ENCODE data around the gene ARL5A.

Gene ARL5A

DNA sequence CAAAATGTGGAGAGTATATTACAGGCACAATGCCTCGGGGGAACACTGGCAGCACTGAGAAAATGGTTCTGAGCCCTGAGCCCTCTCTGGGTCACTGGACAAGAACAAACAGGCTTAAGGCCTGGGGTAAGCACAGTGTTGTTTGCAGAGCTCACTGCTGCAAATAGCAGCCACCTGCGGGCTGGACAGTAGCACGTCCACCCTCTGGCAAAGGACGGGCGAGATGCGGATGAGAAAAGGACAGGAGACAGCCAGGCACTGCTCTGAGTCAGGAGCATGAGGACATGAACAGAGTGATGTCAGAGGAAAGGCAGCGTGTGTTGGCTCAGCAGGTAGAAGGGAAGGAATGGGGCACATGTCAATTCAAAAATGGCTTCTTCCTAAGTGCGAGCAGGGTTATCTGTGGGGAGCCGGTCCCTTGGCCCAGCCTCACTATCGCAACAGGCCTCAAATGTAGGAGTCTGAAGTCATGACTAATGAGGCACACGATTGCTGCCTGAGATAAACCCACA lies 68.0 kb downstream of the ARL5A start:
- DNase-seq (ENCODE audit: extremely low read depth, low read depth): no peak

DNA sequence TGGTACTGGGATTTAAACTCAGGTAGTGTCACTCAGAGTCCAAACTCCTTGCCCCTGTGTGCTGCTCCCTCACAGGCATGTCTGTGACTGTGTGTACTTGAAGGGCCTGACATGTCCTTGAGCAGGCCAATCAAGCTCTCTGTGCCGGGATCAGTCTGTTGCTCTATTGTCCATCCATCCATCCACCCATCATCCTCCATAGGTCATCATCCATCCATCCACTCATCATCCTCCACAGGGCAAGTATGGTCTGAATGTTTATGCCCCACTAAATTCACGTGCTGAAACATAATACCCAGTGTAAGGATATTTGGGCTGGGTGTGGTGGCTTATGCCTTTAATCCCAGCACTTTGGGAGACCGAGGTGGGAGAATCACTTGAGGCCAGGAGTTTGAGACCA lies 69.5 kb downstream of the ARL5A start:
- DNase-seq (ENCODE audit: extremely low read depth, low read depth): no peak
- TF ChIP-seq, protein P1, sequence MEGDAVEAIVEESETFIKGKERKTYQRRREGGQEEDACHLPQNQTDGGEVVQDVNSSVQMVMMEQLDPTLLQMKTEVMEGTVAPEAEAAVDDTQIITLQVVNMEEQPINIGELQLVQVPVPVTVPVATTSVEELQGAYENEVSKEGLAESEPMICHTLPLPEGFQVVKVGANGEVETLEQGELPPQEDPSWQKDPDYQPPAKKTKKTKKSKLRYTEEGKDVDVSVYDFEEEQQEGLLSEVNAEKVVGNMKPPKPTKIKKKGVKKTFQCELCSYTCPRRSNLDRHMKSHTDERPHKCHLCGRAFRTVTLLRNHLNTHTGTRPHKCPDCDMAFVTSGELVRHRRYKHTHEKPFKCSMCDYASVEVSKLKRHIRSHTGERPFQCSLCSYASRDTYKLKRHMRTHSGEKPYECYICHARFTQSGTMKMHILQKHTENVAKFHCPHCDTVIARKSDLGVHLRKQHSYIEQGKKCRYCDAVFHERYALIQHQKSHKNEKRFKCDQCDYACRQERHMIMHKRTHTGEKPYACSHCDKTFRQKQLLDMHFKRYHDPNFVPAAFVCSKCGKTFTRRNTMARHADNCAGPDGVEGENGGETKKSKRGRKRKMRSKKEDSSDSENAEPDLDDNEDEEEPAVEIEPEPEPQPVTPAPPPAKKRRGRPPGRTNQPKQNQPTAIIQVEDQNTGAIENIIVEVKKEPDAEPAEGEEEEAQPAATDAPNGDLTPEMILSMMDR (IDR thresholded peaks at IDR 0.05; ENCODE audit: low read depth, low read length): no peak

More for the DNA sequence above, 68.0 kb downstream of the ARL5A start:
- TF ChIP-seq, protein P1 (IDR thresholded peaks at IDR 0.05; ENCODE audit: low read depth, low read length): no peak

DNA sequence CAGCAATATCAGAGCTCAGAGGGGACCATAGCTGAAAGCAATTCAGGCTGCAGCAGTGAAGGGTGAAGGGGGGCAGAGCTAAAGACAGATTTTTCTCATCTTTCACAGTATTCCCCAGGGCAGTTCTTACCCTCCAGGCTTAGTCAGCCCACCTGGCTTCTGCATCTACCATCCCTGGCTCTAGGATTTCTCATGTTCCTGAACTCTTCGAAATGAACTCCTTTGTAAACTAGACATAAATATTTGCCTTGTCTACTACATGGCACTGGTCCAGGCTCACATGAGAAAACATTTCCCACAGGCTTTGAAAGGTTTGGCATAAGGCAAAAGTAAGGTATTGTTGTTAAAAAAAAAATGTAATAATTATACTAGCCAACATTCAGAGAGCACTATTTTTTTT lies 70.4 kb downstream of the ARL5A start:
- no peak for DNase-seq (ENCODE audit: extremely low read depth, low read depth)
- TF ChIP-seq, protein P1 (IDR thresholded peaks at IDR 0.05; ENCODE audit: low read depth, low read length): no peak

- TF ChIP-seq, protein P1 (IDR thresholded peaks at IDR 0.05; ENCODE audit: low read depth, low read length): no peak
- no peak for DNase-seq (ENCODE audit: extremely low read depth, low read depth)
Observed at GRCh38 chr2:151756820-151757219, 71.4 kb downstream of the ARL5A start.

- no peak for DNase-seq (ENCODE audit: extremely low read depth, low read depth)
- TF ChIP-seq, protein P1 (IDR thresholded peaks at IDR 0.05; ENCODE audit: low read depth, low read length): no peak
Observed at GRCh38 chr2:151754253-151754897, 73.8 kb downstream of the ARL5A start.

DNA sequence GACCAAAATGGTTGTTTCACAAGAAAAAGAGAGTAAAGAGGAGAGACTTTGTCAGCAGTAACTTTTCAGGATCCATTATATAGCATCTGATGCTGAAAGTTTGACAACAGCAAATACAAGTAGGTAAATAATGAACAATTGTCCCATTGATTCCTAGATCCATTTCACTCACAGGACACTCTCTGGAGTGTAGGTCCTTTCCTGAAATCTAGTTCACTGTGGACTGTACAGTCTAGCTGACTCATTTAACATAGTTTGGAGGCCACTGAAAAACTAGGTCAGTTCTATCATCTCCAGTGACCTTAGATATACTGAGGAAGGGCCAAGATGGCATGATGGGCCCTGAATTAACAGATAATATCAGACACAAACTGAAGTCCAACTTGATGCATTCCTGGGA lies 74.7 kb downstream of the ARL5A start:
- DNase-seq (ENCODE audit: extremely low read depth, low read depth): no peak
- TF ChIP-seq, protein P1 (IDR thresholded peaks at IDR 0.05; ENCODE audit: low read depth, low read length): no peak

Measured in AG09319 (cell line).